IMR-90 (cell line): ENCODE measurements around the gene BRD4. TPM values are rescaled to one million over a fixed set of nuclear protein-coding genes. Genes with fewer than 3 reads are reported as not detected.

Experiments used
- ATAC-seq: fragments of 200-7000 bp; cut with Tn5 transposase; 2 replicates; pipeline ENCODE4 v1.9.1; 2020; ENCODE audit warnings: low read depth, mild to moderate bottlenecking, moderate library complexity
- BruUV-seq: library from RNA; stranded (reverse); fragments of 400-500 nt; replicated peaks from 2 replicates; lab custom pipeline; 2021; lab: Mats Ljungman, UMichigan
- CTCF ChIA-PET: fragments of 300-600 bp; formaldehyde crosslinking; extraction: SDS; loops from one replicate; lab custom pipeline; 2021; ENCODE audit warnings: antibody characterized with exemption; lab: Yijun Ruan, JAX
- POLR2A ChIA-PET: fragments of 300-600 bp; sonication (Branson Sonifier 250); formaldehyde crosslinking; loops from one replicate; lab custom pipeline; 2022; ENCODE audit warnings: antibody characterized with exemption; ENCODE audit not compliant: unreplicated experiment; lab: Charles Lee
- DNase-seq: peaks from one replicate; pipeline ENCODE4 v3.0.0; 2013
- H2AFZ ChIP-seq: replicated peaks from 2 replicates; pipeline ENCODE3; 2013; ENCODE audit warnings: low read length, mild to moderate bottlenecking; ENCODE audit not compliant: poor library complexity
- H2AK5ac ChIP-seq: 2 replicates; pipeline ENCODE4 v1.6.1; 2013; ENCODE audit warnings: low read depth, low read length, inconsistent platforms
- H2AK9ac ChIP-seq: replicated peaks from 2 replicates; pipeline ENCODE3; 2013; ENCODE audit warnings: mild to moderate bottlenecking, low read depth, low read length, moderate library complexity; ENCODE audit not compliant: poor library complexity
- H2BK120ac ChIP-seq: 2 replicates; pipeline ENCODE4 v1.6.1; 2013; ENCODE audit warnings: low read depth, low read length, inconsistent platforms
- H2BK15ac ChIP-seq: 3 replicates; pipeline ENCODE4 v1.6.1; 2013; ENCODE audit warnings: low read depth, low read length, inconsistent platforms
- H2BK20ac ChIP-seq: 2 replicates; pipeline ENCODE4 v1.6.1; 2013; ENCODE audit warnings: low read depth, mild to moderate bottlenecking, inconsistent platforms, low read length, moderate library complexity
- H2BK5ac ChIP-seq: 2 replicates; pipeline ENCODE4 v1.6.1; 2013; ENCODE audit warnings: mild to moderate bottlenecking, low read depth, low read length, inconsistent platforms; ENCODE audit not compliant: poor library complexity, severe bottlenecking
- H3K14ac ChIP-seq: replicated peaks from 2 replicates; pipeline ENCODE4 v1.6.1; 2013; ENCODE audit warnings: low read depth, low read length, inconsistent platforms
- H3K18ac ChIP-seq: 2 replicates; pipeline ENCODE4 v1.6.1; 2013; ENCODE audit warnings: low read depth, low read length, control low read depth
- H3K23ac ChIP-seq: 2 replicates; pipeline ENCODE4 v1.6.1; 2013; ENCODE audit warnings: low read depth, low read length, inconsistent platforms
- H3K27ac ChIP-seq: 2 replicates; pipeline ENCODE4 v1.5.1; 2013; ENCODE audit warnings: mild to moderate bottlenecking, control low read depth, low read length; ENCODE audit not compliant: insufficient read depth
- H3K27me3 ChIP-seq: 2 replicates; pipeline ENCODE4 v1.6.1; 2013; ENCODE audit warnings: low read length; ENCODE audit not compliant: control insufficient read depth, insufficient read depth
- H3K36me3 ChIP-seq: 2 replicates; pipeline ENCODE4 v1.6.1; 2013; ENCODE audit warnings: low read length, mixed read lengths; ENCODE audit not compliant: control insufficient read depth, insufficient read depth
- H3K4ac ChIP-seq: 2 replicates; pipeline ENCODE4 v1.6.1; 2013; ENCODE audit warnings: low read depth, low read length, inconsistent platforms
- H3K4me1 ChIP-seq: 2 replicates; pipeline ENCODE4 v1.6.1; 2013; ENCODE audit warnings: low read length, mixed read lengths; ENCODE audit not compliant: control insufficient read depth, insufficient read depth
- H3K4me2 ChIP-seq: 2 replicates; pipeline ENCODE4 v1.6.1; 2013; ENCODE audit warnings: low read depth, mild to moderate bottlenecking, control low read depth, low read length, moderate library complexity
- H3K4me3 ChIP-seq: 2 replicates; pipeline ENCODE4 v1.5.1; 2013; ENCODE audit warnings: low read depth, mild to moderate bottlenecking, control low read depth, low read length, moderate library complexity; ENCODE audit not compliant: insufficient read depth
- H3K56ac ChIP-seq: 2 replicates; pipeline ENCODE4 v1.6.1; 2013; ENCODE audit warnings: low read length, inconsistent platforms; ENCODE audit not compliant: insufficient read depth; ENCODE audit errors: extremely low read depth
- H3K79me1 ChIP-seq, 2 experiments: 2 replicates each; pipeline ENCODE4 v1.6.1; 2013; ENCODE audit warnings: low read length in 2 of 2, inconsistent platforms in 1 of 2, low read depth in 1 of 2
- H3K9ac ChIP-seq: 2 replicates; pipeline ENCODE4 v1.6.1; 2013; ENCODE audit warnings: low read depth, low read length, control low read depth
- H3K9me1 ChIP-seq: 2 replicates; pipeline ENCODE4 v1.6.1; 2013; ENCODE audit warnings: low read length, inconsistent platforms; ENCODE audit not compliant: insufficient read depth
- H3K9me3 ChIP-seq: 2 replicates; pipeline ENCODE4 v1.6.1; 2013; ENCODE audit warnings: low read length; ENCODE audit not compliant: control insufficient read depth, insufficient read depth
- H4K20me1 ChIP-seq: 2 replicates; pipeline ENCODE4 v1.6.1; 2013; ENCODE audit warnings: low read length, inconsistent platforms; ENCODE audit not compliant: insufficient read depth
- H4K5ac ChIP-seq: 2 replicates; pipeline ENCODE4 v1.6.1; 2013; ENCODE audit warnings: mild to moderate bottlenecking, low read depth, low read length, control low read depth
- H4K8ac ChIP-seq, 2 experiments: 2 replicates each; pipeline ENCODE4 v1.6.1; 2013; ENCODE audit warnings: low read depth in 2 of 2, low read length in 2 of 2, control low read depth in 1 of 2, inconsistent platforms in 1 of 2
- H4K91ac ChIP-seq: 2 replicates; pipeline ENCODE4 v1.6.1; 2013; ENCODE audit warnings: low read depth, low read length, inconsistent platforms; ENCODE audit not compliant: insufficient read depth
- CHD1 ChIP-seq: IDR thresholded peaks from 2 replicates; pipeline ENCODE4 v1.6.1; 2012; ENCODE audit warnings: low read depth, low read length, improper control_type of control experiment
- NFE2L2 ChIP-seq: fragments of 150-350 bp; IDR thresholded peaks from 2 replicates; pipeline ENCODE4 v1.6.1; 2016; ENCODE audit warnings: low read depth, mild to moderate bottlenecking, low read length
- RAD21 ChIP-seq: IDR thresholded peaks from 2 replicates; pipeline ENCODE4 v1.6.1; 2012; ENCODE audit warnings: low read length, improper control_type of control experiment
- RFX5 ChIP-seq: IDR thresholded peaks from 2 replicates; pipeline ENCODE4 v1.8.0; 2012; ENCODE audit warnings: low read depth, mild to moderate bottlenecking, low read length, moderate library complexity
- WGBS, 2 experiments: methylation state at CpG; one replicate each; pipeline versions ENCODE4 v1.1.5 to v1.1.7; 2013; ENCODE audit warnings: missing lambda C conversion rate in 2 of 2; ENCODE audit not compliant: insufficient read length in 1 of 2; ENCODE audit errors: extremely low coverage in 2 of 2; 5-methylcytosine and 5-hydroxymethylcytosine counted together
- dilution Hi-C: fragments of 300-500 bp; cut with HindIII; formaldehyde crosslinking; loops from one replicate; pipeline ENCODE4 v1.14.3; 2018; ENCODE audit warnings: low sequenced_read_pairs; ENCODE audit not compliant: unreplicated experiment
- in situ Hi-C: fragments of 300-500 bp; cut with MboI; formaldehyde crosslinking; loops from 3 replicates; pipeline ENCODE4 v1.14.3; 2019; ENCODE audit warnings: low sequenced_read_pairs, inconsistent platforms, mixed read lengths
- intact Hi-C: fragments of 100-400 bp; cut with micrococcal nuclease; formaldehyde crosslinking; loops from 2 replicates; pipeline ENCODE4 v1.10.0; 2022
- polyA plus RNA-seq, 3 experiments: library from polyadenylated mRNA; depleted of rRNA; stranded (reverse); fragments of >200 nt; gene quantifications; 2 replicates each; pipeline ENCODE4 v1.2.3, GENCODE V29; 2012; ENCODE audit warnings: low replicate concordance in 1 of 3
- total RNA-seq: library from RNA; depleted of rRNA; stranded (reverse); fragments of >200 nt; gene quantifications from 2 replicates; pipeline ENCODE4 v1.2.3, GENCODE V29; 2012

The BRD4 gene
- total and polyA plus RNA-seq, 2 of the 4 experiments (the other 2 are of a cell fraction), result 7.0 to 21.1 TPM

DNA sequence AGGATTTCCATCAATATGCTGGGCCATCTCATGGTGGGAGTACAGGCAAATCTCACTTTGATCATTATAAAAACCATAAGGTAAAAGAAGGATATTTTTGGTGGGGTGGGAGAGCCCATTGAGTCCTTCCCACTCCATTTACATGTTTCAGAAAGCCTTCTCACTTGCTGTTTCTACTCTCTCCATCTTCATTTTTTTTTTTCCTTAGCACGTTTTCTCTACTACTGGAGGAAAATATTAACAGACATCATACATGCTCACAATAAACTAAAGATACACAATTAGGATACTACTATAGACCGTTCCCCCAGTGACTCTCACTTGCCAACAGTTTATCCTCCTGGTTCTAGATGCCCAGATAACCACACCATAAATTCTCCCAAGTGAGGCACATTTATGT, 49.1 kb upstream of the BRD4 start:
- Histone ChIP-seq H3K23ac (no peak overlapping the region), H4K91ac (no peak overlapping the region), H3K9ac (no peak overlapping the region), H4K8ac (no peak overlapping the region), H3K4me3 (no peak overlapping the region), H4K5ac (no peak overlapping the region), H2AK5ac (no peak overlapping the region), H3K14ac (no peak overlapping the region), H3K9me1 (peaks cover 7% of the 10 kb centered on the region), H3K27ac (no peak overlapping the region), H2BK20ac (no peak overlapping the region), H3K4me2 (no peak overlapping the region), H2AFZ (no peak overlapping the region), H3K56ac (no peak overlapping the region), H3K36me3 (peaks cover 10% of the 10 kb centered on the region), H2BK15ac (no peak overlapping the region), H2AK9ac (no peak overlapping the region), H3K4ac (no peak overlapping the region), H4K20me1 (peaks cover 31% of the 10 kb centered on the region), H3K27me3 (no peaks in the 10 kb centered on the region), H2BK120ac (no peak overlapping the region), H3K9me3 (no peaks in the 10 kb centered on the region), H2BK5ac (no peak overlapping the region), H3K4me1 (peaks cover 12% of the 10 kb centered on the region), H3K79me1 (peaks cover 4 to 38% of the 10 kb centered on the region in 2 experiments), H3K18ac (no peak overlapping the region)
- POLR2A ChIA-PET, result no interaction called here
- DNase-seq, result no peak
- 92% methylated on average over 2 of the region's 2 CpGs; no CpG with 5 or more reads in 1 of the 2 experiments for WGBS, 2 experiments
- CTCF ChIA-PET, result no interaction called here
- no peak for ATAC-seq
- dilution Hi-C loops (no loop called here), intact Hi-C loops (no loop called here), in situ Hi-C loops (no loop called here)
- no TSS peak for BruUV-seq
- TF ChIP-seq RFX5 (no peak), RAD21 (no peak), NFE2L2 (no peak), CHD1 (no peak)
